Measurements from ENCODE around the gene AOPEP.

- no peak for TF ChIP-seq CTCF (IDR thresholded peaks at IDR 0.05; ENCODE audit: low read depth, low read length)
- no peak for TF ChIP-seq EZH2phosphoT487 (IDR thresholded peaks at IDR 0.05; ENCODE audit: low read depth)
These were observed 147.8 kb downstream of the AOPEP start for GRCh38 chr9:94874316-94874715.

All from OCI-LY3 (cell line).